Keratinocyte (primary cell): ENCODE data around the gene TOM1L2. TPM values are rescaled to one million over a fixed set of nuclear protein-coding genes. Genes with fewer than 3 reads are reported as not detected.

Experiments used
- DNase-seq: peaks from one replicate; pipeline ENCODE4 v3.0.0-alpha.2; 2011; ENCODE audit warnings: low read depth, missing footprints, low spot score
- FAIRE-seq: peaks from 2 replicates; lab custom pipeline; 2011; peaks lifted over from hg19 to GRCh38; lab: Jason Lieb, UNC
- H2AFZ ChIP-seq: 2 replicates; pipeline ENCODE4 v1.6.0; 2012; ENCODE audit warnings: low read length, control low read depth, inconsistent platforms; ENCODE audit not compliant: control insufficient read depth
- H3K27ac ChIP-seq: 2 replicates; pipeline ENCODE4 v1.5.1; 2011; ENCODE audit warnings: low read length; ENCODE audit not compliant: control insufficient read depth, insufficient read depth
- H3K27me3 ChIP-seq: 3 replicates; pipeline ENCODE4 v1.6.0; 2011; ENCODE audit warnings: low read length; ENCODE audit not compliant: control insufficient read depth, insufficient read depth; ENCODE audit errors: extremely low read depth
- H3K36me3 ChIP-seq, 2 experiments: 2 replicates in 1 of 2; 3 replicates in 1 of 2; pipeline ENCODE4 v1.5.1; 2011; ENCODE audit warnings: low read length in 2 of 2, mild to moderate bottlenecking in 1 of 2; ENCODE audit not compliant: control insufficient read depth in 2 of 2, insufficient read depth in 2 of 2; ENCODE audit errors: extremely low read depth in 1 of 2
- H3K4me1 ChIP-seq: 3 replicates; pipeline ENCODE4 v1.5.1; 2011; ENCODE audit warnings: low read length; ENCODE audit not compliant: control insufficient read depth, insufficient read depth; ENCODE audit errors: extremely low read depth
- H3K4me2 ChIP-seq: 3 replicates; pipeline ENCODE4 v1.6.0; 2011; ENCODE audit warnings: low read depth, low read length; ENCODE audit not compliant: control insufficient read depth, insufficient read depth; ENCODE audit errors: extremely low read depth
- H3K4me3 ChIP-seq, 3 experiments: fragments of 200-600 bp in 1 of 3; sonication (generic) in 1 of 3; 2 replicates in 2 of 3; 3 replicates in 1 of 3; pipeline ENCODE4 v1.5.1; 2011 to 2016; ENCODE audit warnings: low read length in 3 of 3, mild to moderate bottlenecking in 3 of 3, control low read depth in 2 of 3, inconsistent platforms in 1 of 3, low read depth in 1 of 3, mixed read lengths in 1 of 3, mixed run types in 1 of 3, moderate library complexity in 1 of 3; ENCODE audit not compliant: control insufficient read depth in 2 of 3, insufficient read depth in 2 of 3; ENCODE audit errors: extremely low read depth in 1 of 3
- H3K79me2 ChIP-seq: 2 replicates; pipeline ENCODE4 v1.6.0; 2012; ENCODE audit warnings: low read length; ENCODE audit not compliant: control insufficient read depth, insufficient read depth
- H3K9ac ChIP-seq: 3 replicates; pipeline ENCODE4 v1.6.0; 2011; ENCODE audit warnings: low read length; ENCODE audit not compliant: control insufficient read depth, insufficient read depth; ENCODE audit errors: extremely low read depth
- H3K9me1 ChIP-seq: 3 replicates; pipeline ENCODE4 v1.6.0; 2011; ENCODE audit warnings: low read length; ENCODE audit not compliant: control insufficient read depth, insufficient read depth; ENCODE audit errors: extremely low read depth
- H3K9me3 ChIP-seq: 2 replicates; pipeline ENCODE4 v1.5.1; 2012; ENCODE audit warnings: low read depth, low read length; ENCODE audit not compliant: control insufficient read depth
- H4K20me1 ChIP-seq: 3 replicates; pipeline ENCODE4 v1.6.0; 2011; ENCODE audit warnings: low read length; ENCODE audit not compliant: control insufficient read depth, insufficient read depth; ENCODE audit errors: extremely low read depth
- CTCF ChIP-seq, 3 experiments: IDR thresholded peaks in 1 of 3; conservative IDR thresholded peaks in 1 of 3; optimal IDR thresholded peaks in 1 of 3; 2 replicates in 2 of 3; 3 replicates in 1 of 3; pipeline versions ENCODE3 to v1.5.1; 2011; ENCODE audit warnings: low read length in 3 of 3, mild to moderate bottlenecking in 3 of 3, moderate library complexity in 2 of 3, control low read depth in 1 of 3, inconsistent platforms in 1 of 3; ENCODE audit not compliant: insufficient read depth in 2 of 3; ENCODE audit errors: extremely low read depth in 1 of 3
- EZH2 ChIP-seq: IDR thresholded peaks from one replicate; pipeline ENCODE4 v1.6.1; 2012; ENCODE audit warnings: inconsistent platforms, mild to moderate bottlenecking, low read length, moderate library complexity
- dilution Hi-C: fragments of 300-500 bp; cut with MboI; formaldehyde crosslinking; loops from one replicate; pipeline ENCODE4 v1.7.0; 2020; ENCODE audit warnings: low sequenced_read_pairs; ENCODE audit not compliant: extremely low pct_ligation_motif_present
- polyA plus RNA-seq, 5 experiments: library from polyadenylated mRNA; depleted of rRNA in 3 of 5; stranded (reverse) in 3 of 5; stranded (forward) in 1 of 5; unstranded in 1 of 5; fragments of >200 nt; gene quantifications; 1 replicate in 1 of 5; 2 replicates in 3 of 5; 3 replicates in 1 of 5; pipeline versions ENCODE4 v1.2.1 to v1.2.3, GENCODE V29; 2011 to 2012; ENCODE audit warnings: missing spikeins in 2 of 5, low read depth in 1 of 5, low replicate concordance in 1 of 5

The TOM1L2 gene
- polyA plus RNA-seq, 1 donor (not counting 4 experiments of a cell fraction or from before 2014, with no cell fraction given) = 36.3 TPM

DNA sequence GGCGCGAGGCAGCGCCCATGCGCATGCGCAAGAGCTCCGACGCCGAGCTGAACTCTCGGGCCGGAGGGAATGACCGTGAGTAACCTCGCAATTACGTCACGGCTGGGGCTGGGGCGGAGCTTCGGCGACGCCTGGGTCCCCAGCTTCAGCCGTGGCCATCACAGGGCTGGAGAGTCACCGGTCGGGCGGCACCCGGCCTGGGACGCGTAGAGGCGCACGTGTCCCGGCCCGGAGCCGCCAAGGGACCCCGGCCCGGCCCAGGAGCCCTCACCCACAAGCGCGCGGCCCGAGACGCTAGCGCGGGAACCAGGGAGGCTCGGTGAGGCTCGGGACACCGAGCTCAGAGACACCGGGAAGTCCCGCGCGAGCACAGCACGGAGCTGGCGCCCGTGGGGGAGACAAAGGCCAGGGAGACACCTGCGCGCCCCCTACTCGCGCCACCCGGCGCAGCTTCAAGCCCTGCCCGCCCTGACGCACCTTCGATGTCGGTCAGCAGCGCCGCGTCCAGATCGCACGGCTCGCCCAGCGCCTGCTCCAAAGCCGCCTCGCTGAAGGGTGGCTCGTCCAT is 135.9 kb downstream of the TOM1L2 start:
- peaks cover 51% of the 10 kb centered on the region for H3K79me2 ChIP-seq
- H3K9me1 ChIP-seq = peaks cover 3% of the 10 kb centered on the region
- FAIRE-seq (peak; percentile 60), DNase-seq (peak; percentile 89)
- H3K27ac ChIP-seq = peak overlapping the region; percentile 98
- H3K4me3 ChIP-seq = peak overlapping the region; percentile 67 to 90 (median 78)
- H3K27me3 ChIP-seq = no peaks in the 10 kb centered on the region
- TF ChIP-seq EZH2 = no peak
- no peak for TF ChIP-seq CTCF (optimal IDR thresholded peaks at IDR 0.05 in 1 of 3, IDR thresholded peaks at IDR 0.05 in 1 of 3, conservative IDR thresholded peaks at IDR 0.05 in 1 of 3; ENCODE audit: extremely low read depth in 1 of 3, insufficient read depth in 2 of 3, low read length in 3 of 3)
- H3K9ac ChIP-seq = peak overlapping the region; percentile 96
- dilution Hi-C loops = no loop called here
- H3K36me3 ChIP-seq = peaks cover 13 to 27% of the 10 kb centered on the region in 2 experiments
- no peaks in the 10 kb centered on the region for H3K9me3 ChIP-seq
- peaks cover 20% of the 10 kb centered on the region for H4K20me1 ChIP-seq
- peak overlapping the region; percentile 87 for H3K4me2 ChIP-seq
- peaks cover 59% of the 10 kb centered on the region for H3K4me1 ChIP-seq
- peak overlapping the region; percentile 26 for H2AFZ ChIP-seq

DNA sequence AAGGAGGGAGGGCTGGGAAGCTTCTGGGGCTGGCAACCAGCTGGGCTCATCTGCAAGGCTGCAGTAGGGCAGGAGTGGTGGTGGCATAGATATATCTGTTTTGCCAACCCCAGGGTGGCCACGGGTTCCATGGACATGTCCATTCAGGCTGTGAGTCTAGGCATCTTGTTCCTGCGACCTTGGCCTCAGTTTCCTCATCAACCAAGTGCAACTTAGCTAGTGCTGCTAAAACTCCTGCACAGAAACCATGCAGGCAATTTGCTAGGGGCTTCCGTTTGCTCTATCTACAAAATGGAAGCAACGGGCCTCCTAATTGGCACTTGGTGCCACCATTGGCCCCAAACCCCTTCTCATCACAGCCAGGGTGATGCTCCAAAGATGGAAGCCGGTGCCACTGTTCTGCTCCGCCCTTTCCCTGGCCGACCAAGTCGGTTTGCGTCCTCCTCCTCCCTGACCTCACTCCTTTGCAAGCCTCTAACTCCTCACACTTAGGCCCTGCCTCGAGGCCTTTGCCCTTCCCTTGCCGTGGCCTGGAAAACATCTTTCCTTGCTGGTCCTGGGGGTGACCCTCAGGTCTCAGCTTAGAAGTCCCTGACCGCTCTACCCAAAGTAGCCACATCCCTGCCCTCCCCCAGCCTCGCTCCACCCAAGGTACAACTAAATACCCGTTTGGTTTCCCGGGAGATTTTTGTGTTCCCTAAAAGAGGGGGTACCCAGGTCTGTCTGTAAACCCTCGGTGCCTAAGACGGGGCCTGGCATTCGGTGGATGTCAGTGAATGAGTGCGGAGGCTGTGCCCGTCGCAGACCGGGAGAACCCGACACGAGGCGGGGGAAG is 136.6 kb downstream of the TOM1L2 start:
- TF ChIP-seq CTCF (optimal IDR thresholded peaks at IDR 0.05 in 1 of 3, IDR thresholded peaks at IDR 0.05 in 1 of 3, conservative IDR thresholded peaks at IDR 0.05 in 1 of 3; ENCODE audit: extremely low read depth in 1 of 3, insufficient read depth in 2 of 3, low read length in 3 of 3) (no peak), EZH2 (no peak)
- DNase-seq (no peak), FAIRE-seq (no peak)
- H3K9ac ChIP-seq = peak overlapping the region; percentile 96
- dilution Hi-C loops = no loop called here
- H3K9me1 ChIP-seq = peaks cover 3% of the 10 kb centered on the region
- H3K79me2 ChIP-seq = peaks cover 58% of the 10 kb centered on the region
- peaks cover 13 to 33% of the 10 kb centered on the region in 2 experiments for H3K36me3 ChIP-seq
- H3K4me2 ChIP-seq = peak overlapping the region; percentile 87
- peak overlapping the region; percentile 98 for H3K27ac ChIP-seq
- peaks cover 54% of the 10 kb centered on the region for H3K4me1 ChIP-seq
- peak overlapping the region; percentile 67 to 90 (median 78) for H3K4me3 ChIP-seq
- H3K9me3 ChIP-seq = no peaks in the 10 kb centered on the region
- H2AFZ ChIP-seq = no peak overlapping the region
- H4K20me1 ChIP-seq = peaks cover 26% of the 10 kb centered on the region
- no peaks in the 10 kb centered on the region for H3K27me3 ChIP-seq
